ENCODE data around the gene KXD1.

KXD1 gene

GRCh38 chr19:18618236-18618635 lies 60.6 kb downstream of the KXD1 start:
- DNase-seq = no peak

Data from effector CD4-positive, alpha-beta T cell (primary cell).